Measurements from ENCODE around the gene SORBS2.

SORBS2 gene

GRCh38 chr4:185771711-185772390 is 40.1 kb downstream of the SORBS2 start:
- no peak for DNase-seq

- no peak for DNase-seq
Observed at GRCh38 chr4:185767528-185767927, 44.5 kb downstream of the SORBS2 start.

GRCh38 chr4:185764876-185765275 is 47.1 kb downstream of the SORBS2 start:
- DNase-seq = no peak

GRCh38 chr4:185761352-185762235 is 50.4 kb downstream of the SORBS2 start:
- no peak for DNase-seq

- DNase-seq = no peak
Observed at GRCh38 chr4:185758807-185759206, 53.2 kb downstream of the SORBS2 start.

- no peak for DNase-seq
Observed at GRCh38 chr4:185755451-185755850, 56.5 kb downstream of the SORBS2 start.

GRCh38 chr4:185754961-185755360 is 57.0 kb downstream of the SORBS2 start:
- no peak for DNase-seq

- DNase-seq = no peak
Observed at GRCh38 chr4:185752872-185753271, 59.1 kb downstream of the SORBS2 start.

- no peak for DNase-seq
Observed at GRCh38 chr4:185749858-185750257, 62.1 kb downstream of the SORBS2 start.

- DNase-seq = no peak
Observed at GRCh38 chr4:185748901-185749390, 63.0 kb downstream of the SORBS2 start.

GRCh38 chr4:185745891-185746290 is 66.1 kb downstream of the SORBS2 start:
- no peak for DNase-seq

GRCh38 chr4:185744946-185745345 is 67.0 kb downstream of the SORBS2 start:
- no peak for DNase-seq

GRCh38 chr4:185744488-185744862 is 67.5 kb downstream of the SORBS2 start:
- no peak for DNase-seq

GRCh38 chr4:185743722-185744487 is 68.1 kb downstream of the SORBS2 start:
- DNase-seq = no peak

- no peak for DNase-seq
Observed at GRCh38 chr4:185742766-185743165, 69.2 kb downstream of the SORBS2 start.

GRCh38 chr4:185741795-185742194 is 70.2 kb downstream of the SORBS2 start:
- DNase-seq = no peak

GRCh38 chr4:185740471-185740873 is 71.5 kb downstream of the SORBS2 start:
- no peak for DNase-seq

GRCh38 chr4:185738820-185739219 is 73.2 kb downstream of the SORBS2 start:
- DNase-seq = no peak

- DNase-seq = no peak
Observed at GRCh38 chr4:185738038-185738552, 73.9 kb downstream of the SORBS2 start.

- DNase-seq = no peak
Observed at GRCh38 chr4:185737489-185738037, 74.4 kb downstream of the SORBS2 start.

GRCh38 chr4:185736882-185737281 is 75.1 kb downstream of the SORBS2 start:
- DNase-seq = no peak

GRCh38 chr4:185735866-185736400 is 76.1 kb downstream of the SORBS2 start:
- DNase-seq = no peak

GRCh38 chr4:185734930-185735329 is 77.1 kb downstream of the SORBS2 start:
- DNase-seq = no peak
